ENCODE data around the gene RAB11FIP3.

DNA sequence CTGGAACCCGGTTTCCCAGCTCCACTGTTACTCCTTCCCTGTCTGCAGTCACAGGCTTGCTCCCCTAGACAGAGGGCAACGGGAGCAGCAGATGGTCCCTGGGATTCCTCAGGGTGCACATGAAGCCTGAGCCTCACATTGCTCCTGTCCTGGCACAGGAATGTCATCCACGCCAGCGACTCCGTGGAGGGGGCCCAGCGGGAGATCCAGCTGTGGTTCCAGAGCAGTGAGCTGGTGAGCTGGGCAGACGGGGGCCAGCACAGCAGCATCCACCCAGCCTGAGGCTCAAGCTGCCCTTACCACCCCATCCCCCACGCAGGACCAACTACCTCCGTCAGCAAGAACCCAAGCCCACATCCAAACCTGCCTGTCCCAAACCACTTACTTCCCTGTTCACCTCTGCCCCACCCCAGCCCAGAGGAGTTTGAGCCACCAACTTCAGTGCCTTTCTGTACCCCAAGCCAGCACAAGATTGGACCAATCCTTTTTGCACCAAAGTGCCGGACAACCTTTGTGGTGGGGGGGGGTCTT lies 25.3 kb upstream of the RAB11FIP3 start:
- TF ChIP-seq, protein P1, sequence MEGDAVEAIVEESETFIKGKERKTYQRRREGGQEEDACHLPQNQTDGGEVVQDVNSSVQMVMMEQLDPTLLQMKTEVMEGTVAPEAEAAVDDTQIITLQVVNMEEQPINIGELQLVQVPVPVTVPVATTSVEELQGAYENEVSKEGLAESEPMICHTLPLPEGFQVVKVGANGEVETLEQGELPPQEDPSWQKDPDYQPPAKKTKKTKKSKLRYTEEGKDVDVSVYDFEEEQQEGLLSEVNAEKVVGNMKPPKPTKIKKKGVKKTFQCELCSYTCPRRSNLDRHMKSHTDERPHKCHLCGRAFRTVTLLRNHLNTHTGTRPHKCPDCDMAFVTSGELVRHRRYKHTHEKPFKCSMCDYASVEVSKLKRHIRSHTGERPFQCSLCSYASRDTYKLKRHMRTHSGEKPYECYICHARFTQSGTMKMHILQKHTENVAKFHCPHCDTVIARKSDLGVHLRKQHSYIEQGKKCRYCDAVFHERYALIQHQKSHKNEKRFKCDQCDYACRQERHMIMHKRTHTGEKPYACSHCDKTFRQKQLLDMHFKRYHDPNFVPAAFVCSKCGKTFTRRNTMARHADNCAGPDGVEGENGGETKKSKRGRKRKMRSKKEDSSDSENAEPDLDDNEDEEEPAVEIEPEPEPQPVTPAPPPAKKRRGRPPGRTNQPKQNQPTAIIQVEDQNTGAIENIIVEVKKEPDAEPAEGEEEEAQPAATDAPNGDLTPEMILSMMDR (IDR thresholded peaks at IDR 0.05) = no peak
- no peak for TF ChIP-seq POLR2A (IDR thresholded peaks at IDR 0.05)

Measured in heart left ventricle (tissue), 13 donors.